T-helper 2 cell treated with Interferon-gamma antibody and Interleukin-4, amounts not matched to agents 5 μg/mL and 100 μg/mL, for 36 hours (primary cell): ENCODE results near the gene WDR33.

Experiments used
- DNase-seq: peaks from one replicate; pipeline ENCODE4 v3.0.0; 2021; ENCODE audit warnings: low spot score
- H3K27ac Mint-ChIP-seq: one replicate; pipeline ENCODE4 v1.8.0; 2021; ENCODE audit warnings: mild to moderate bottlenecking, mixed read lengths
- H3K27me3 Mint-ChIP-seq: one replicate; pipeline ENCODE4 v1.8.0; 2021; ENCODE audit warnings: low read depth, mixed read lengths
- H3K36me3 Mint-ChIP-seq: one replicate; pipeline ENCODE4 v1.8.0; 2021; ENCODE audit warnings: low read depth, mixed read lengths
- H3K4me1 Mint-ChIP-seq: one replicate; pipeline ENCODE4 v1.8.0; 2021; ENCODE audit warnings: low read depth, mixed read lengths
- H3K4me3 Mint-ChIP-seq: one replicate; pipeline ENCODE4 v1.8.0; 2022; ENCODE audit warnings: mild to moderate bottlenecking, moderate library complexity, mixed read lengths
- H3K9me3 Mint-ChIP-seq: one replicate; pipeline ENCODE4 v1.8.0; 2021; ENCODE audit warnings: mixed read lengths

Gene WDR33

GRCh38 chr2:127735044-127735443 is 75.9 kb downstream of the WDR33 start:
- Mint-ChIP-seq H3K4me1 (peaks cover 18% of the 10 kb centered on the region), H3K36me3 (peaks cover 38% of the 10 kb centered on the region), H3K27ac (no peak overlapping the region), H3K4me3 (no peak overlapping the region), H3K9me3 (no peaks in the 10 kb centered on the region), H3K27me3 (no peaks in the 10 kb centered on the region)
- DNase-seq = no peak

- H3K4me3 Mint-ChIP-seq = no peak overlapping the region
- no peaks in the 10 kb centered on the region for H3K9me3 Mint-ChIP-seq
- H3K27ac Mint-ChIP-seq = no peak overlapping the region
- peaks cover 14% of the 10 kb centered on the region for H3K4me1 Mint-ChIP-seq
- no peak for DNase-seq
- H3K36me3 Mint-ChIP-seq = peaks cover 30% of the 10 kb centered on the region
- H3K27me3 Mint-ChIP-seq = no peaks in the 10 kb centered on the region
Measured at GRCh38 chr2:127733816-127734537, 77.0 kb downstream of the WDR33 start.

GRCh38 chr2:127733113-127733815 is 77.7 kb downstream of the WDR33 start:
- H3K4me1 Mint-ChIP-seq = peaks cover 9% of the 10 kb centered on the region
- H3K27me3 Mint-ChIP-seq = no peaks in the 10 kb centered on the region
- H3K9me3 Mint-ChIP-seq = no peaks in the 10 kb centered on the region
- H3K4me3 Mint-ChIP-seq = no peak overlapping the region
- no peak overlapping the region for H3K27ac Mint-ChIP-seq
- H3K36me3 Mint-ChIP-seq = peaks cover 24% of the 10 kb centered on the region
- no peak for DNase-seq

- Mint-ChIP-seq H3K36me3 (peaks cover 20% of the 10 kb centered on the region), H3K4me1 (peaks cover 1% of the 10 kb centered on the region), H3K9me3 (no peaks in the 10 kb centered on the region), H3K27me3 (no peaks in the 10 kb centered on the region), H3K4me3 (no peak overlapping the region), H3K27ac (no peak overlapping the region)
- DNase-seq = no peak
Measured at GRCh38 chr2:127726158-127726880, 84.7 kb downstream of the WDR33 start.

GRCh38 chr2:127722807-127723206 is 88.2 kb downstream of the WDR33 start:
- Mint-ChIP-seq H3K27ac (no peak overlapping the region), H3K4me3 (no peak overlapping the region), H3K4me1 (peaks cover 1% of the 10 kb centered on the region), H3K9me3 (no peaks in the 10 kb centered on the region), H3K27me3 (no peaks in the 10 kb centered on the region), H3K36me3 (peaks cover 34% of the 10 kb centered on the region)
- no peak for DNase-seq

GRCh38 chr2:127721978-127722355 is 89.0 kb downstream of the WDR33 start:
- H3K36me3 Mint-ChIP-seq = peaks cover 34% of the 10 kb centered on the region
- no peaks in the 10 kb centered on the region for H3K9me3 Mint-ChIP-seq
- no peak for DNase-seq
- H3K27ac Mint-ChIP-seq = no peak overlapping the region
- H3K27me3 Mint-ChIP-seq = no peaks in the 10 kb centered on the region
- H3K4me3 Mint-ChIP-seq = no peak overlapping the region
- no peaks in the 10 kb centered on the region for H3K4me1 Mint-ChIP-seq

- no peak overlapping the region for H3K4me3 Mint-ChIP-seq
- no peaks in the 10 kb centered on the region for H3K4me1 Mint-ChIP-seq
- no peaks in the 10 kb centered on the region for H3K9me3 Mint-ChIP-seq
- no peaks in the 10 kb centered on the region for H3K27me3 Mint-ChIP-seq
- H3K27ac Mint-ChIP-seq = no peak overlapping the region
- peaks cover 39% of the 10 kb centered on the region for H3K36me3 Mint-ChIP-seq
- DNase-seq = no peak
Measured at GRCh38 chr2:127721311-127721977, 89.5 kb downstream of the WDR33 start.

GRCh38 chr2:127719301-127720218 is 91.4 kb downstream of the WDR33 start:
- no peak overlapping the region for H3K27ac Mint-ChIP-seq
- no peak overlapping the region for H3K4me3 Mint-ChIP-seq
- no peaks in the 10 kb centered on the region for H3K9me3 Mint-ChIP-seq
- no peak for DNase-seq
- no peaks in the 10 kb centered on the region for H3K27me3 Mint-ChIP-seq
- H3K36me3 Mint-ChIP-seq = peaks cover 42% of the 10 kb centered on the region
- H3K4me1 Mint-ChIP-seq = no peaks in the 10 kb centered on the region

GRCh38 chr2:127718271-127718670 is 92.7 kb downstream of the WDR33 start:
- H3K36me3 Mint-ChIP-seq = peaks cover 40% of the 10 kb centered on the region
- H3K27me3 Mint-ChIP-seq = no peaks in the 10 kb centered on the region
- H3K27ac Mint-ChIP-seq = no peak overlapping the region
- no peaks in the 10 kb centered on the region for H3K4me1 Mint-ChIP-seq
- H3K4me3 Mint-ChIP-seq = no peak overlapping the region
- DNase-seq = no peak
- H3K9me3 Mint-ChIP-seq = no peaks in the 10 kb centered on the region

- Mint-ChIP-seq H3K4me3 (no peak overlapping the region), H3K4me1 (no peaks in the 10 kb centered on the region), H3K9me3 (no peaks in the 10 kb centered on the region), H3K27me3 (no peaks in the 10 kb centered on the region), H3K27ac (peak overlapping the region; percentile 49), H3K36me3 (peaks cover 24% of the 10 kb centered on the region)
- no peak for DNase-seq
Measured at GRCh38 chr2:127715778-127716449, 95.1 kb downstream of the WDR33 start.

- Mint-ChIP-seq H3K36me3 (peaks cover 25% of the 10 kb centered on the region), H3K4me3 (no peak overlapping the region), H3K4me1 (no peaks in the 10 kb centered on the region), H3K9me3 (no peaks in the 10 kb centered on the region), H3K27ac (no peak overlapping the region), H3K27me3 (no peaks in the 10 kb centered on the region)
- DNase-seq = no peak
Measured at GRCh38 chr2:127713562-127713961, 97.4 kb downstream of the WDR33 start.

GRCh38 chr2:127712999-127713398 is 98.0 kb downstream of the WDR33 start:
- Mint-ChIP-seq H3K4me1 (no peaks in the 10 kb centered on the region), H3K27ac (no peak overlapping the region), H3K27me3 (no peaks in the 10 kb centered on the region), H3K36me3 (peaks cover 24% of the 10 kb centered on the region), H3K4me3 (no peak overlapping the region), H3K9me3 (no peaks in the 10 kb centered on the region)
- no peak for DNase-seq

GRCh38 chr2:127709336-127709735 is 101.6 kb downstream of the WDR33 start:
- peak overlapping the region; percentile 15 for H3K27ac Mint-ChIP-seq
- no peaks in the 10 kb centered on the region for H3K9me3 Mint-ChIP-seq
- peaks cover 8% of the 10 kb centered on the region for H3K4me1 Mint-ChIP-seq
- no peak overlapping the region for H3K4me3 Mint-ChIP-seq
- H3K36me3 Mint-ChIP-seq = peaks cover 43% of the 10 kb centered on the region
- H3K27me3 Mint-ChIP-seq = no peaks in the 10 kb centered on the region
- DNase-seq = no peak
